Right cardiac atrium (tissue), 5 donors: Measurements from ENCODE around the gene RPS15A. TPM values are rescaled to one million over a fixed set of nuclear protein-coding genes. Genes with fewer than 3 reads are reported as not detected.
"Not testable (repeated sequence)": the region's sequence is repeated elsewhere in the genome, so short reads cannot be mapped to it uniquely, and the experiment has no call there.

Source experiments
- ATAC-seq, 2 donors: fragments of 200-7000 bp; cut with Tn5 transposase; one replicate each; pipeline versions ENCODE4 v1.8.0 to v1.9.1; 2020; ENCODE audit warnings: moderate library complexity in 2 of 2, mild to moderate bottlenecking in 1 of 2
- DNase-seq, 3 donors: peaks; one replicate each; pipeline ENCODE4 v3.0.0-alpha.2; 2020
- H3K27ac ChIP-seq: one replicate; pipeline ENCODE4 v1.5.1; 2013; ENCODE audit warnings: mild to moderate bottlenecking, low read length, control low read depth, moderate library complexity
- H3K27me3 ChIP-seq: one replicate; pipeline ENCODE4 v1.6.1; 2013; ENCODE audit not compliant: control insufficient read depth, insufficient read depth
- H3K4me1 ChIP-seq: one replicate; pipeline ENCODE4 v1.6.1; 2013; ENCODE audit warnings: low read length; ENCODE audit not compliant: control insufficient read depth, insufficient read depth
- H3K4me3 ChIP-seq: one replicate; pipeline ENCODE4 v1.5.1; 2013; ENCODE audit warnings: low read length, control low read depth
- H3K9me3 ChIP-seq: one replicate; pipeline ENCODE4 v1.6.1; 2013; ENCODE audit warnings: low read length; ENCODE audit not compliant: control insufficient read depth
- WGBS: extraction: QIAGEN DNeasy Blood & Tissue Kit; methylation state at CpG from one replicate; pipeline ENCODE4 v1.1.7; 2013; 5-methylcytosine and 5-hydroxymethylcytosine counted together
- intact Hi-C, 4 donors: fragments of 100-400 bp; cut with DNase I; formaldehyde crosslinking; loops; one replicate each; pipeline versions ENCODE4 v1.11.0 to v1.14.0; 2022 to 2023
- polyA plus RNA-seq: library from polyadenylated mRNA; stranded (reverse); fragments of 200-250 nt; gene quantifications from one replicate; pipeline ENCODE4 v1.2.3, GENCODE V29; 2013
- total RNA-seq, 4 donors: library from RNA; stranded (reverse); fragmentation: NEBNext Ultra II Directional; extraction: Animal tissue kit (Norgen Biotek cat#: 25700); gene quantifications; one replicate each; pipeline ENCODE4 v1.2.1, GENCODE V29; 2021
- donor health status: healthy with polysubstance abuse.
- donor health status: DM: no; HTN: yes; CAD: no.
- donor health status: DM: no; HTN: no; CAD: no.
- donor health status: DM: no; HTN: yes; CAD: no; lungs with severe emphysema.
- donor health status: DM: yes; HTN: yes; CAD: no.

The RPS15A gene
- total and polyA plus RNA-seq, 5 donors: 733 to 2,243 (median 857) TPM

DNA sequence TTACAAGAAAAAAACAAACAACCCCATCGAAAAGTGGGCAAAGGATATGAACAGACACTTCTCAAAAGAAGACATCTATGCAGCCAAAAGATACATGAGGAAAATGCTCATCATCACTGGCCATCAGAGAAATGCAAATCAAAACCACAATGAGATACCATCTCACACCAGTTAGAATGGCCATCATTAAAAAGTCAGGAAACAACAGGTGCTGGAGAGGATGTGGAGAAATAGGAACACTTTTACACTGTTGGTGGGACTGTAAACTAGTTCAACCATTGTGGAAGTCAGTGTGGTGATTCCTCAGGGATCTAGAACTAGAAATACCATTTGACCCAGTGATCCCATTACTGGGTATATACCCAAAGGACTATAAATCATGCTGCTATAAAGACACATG lies 12.5 kb downstream of the RPS15A start:
- H3K27me3 ChIP-seq, H3K9me3 ChIP-seq, DNase-seq, H3K4me3 ChIP-seq, H3K4me1 ChIP-seq, intact Hi-C loops, ATAC-seq, H3K27ac ChIP-seq: not testable (repeated sequence)
- 83% methylated on average over 1 of the region's 1 CpG for WGBS

DNA sequence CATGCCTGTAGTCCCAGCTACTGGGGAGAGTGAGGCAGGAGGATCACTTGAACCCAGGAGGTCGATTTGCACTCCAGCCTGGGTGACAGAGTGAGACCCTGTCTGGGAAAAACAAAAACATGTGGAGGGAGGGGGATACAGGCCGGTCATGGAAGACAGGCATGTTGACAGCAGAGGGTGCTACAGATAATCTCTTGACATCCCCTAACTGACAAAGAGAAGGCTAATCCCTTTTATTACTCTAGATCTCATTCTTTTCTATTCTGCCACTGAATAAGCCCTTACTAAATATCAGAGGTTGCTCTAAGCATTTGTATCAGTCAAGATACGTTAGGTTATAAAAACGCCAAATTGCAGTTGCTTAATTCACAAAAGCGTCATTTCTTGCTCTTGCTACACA lies 13.8 kb downstream of the RPS15A start:
- H3K4me3 ChIP-seq, ATAC-seq, DNase-seq, H3K9me3 ChIP-seq, H3K4me1 ChIP-seq, intact Hi-C loops, H3K27ac ChIP-seq, H3K27me3 ChIP-seq: not testable (repeated sequence)
- WGBS: 77% methylated on average over 5 of the region's 5 CpGs

DNA sequence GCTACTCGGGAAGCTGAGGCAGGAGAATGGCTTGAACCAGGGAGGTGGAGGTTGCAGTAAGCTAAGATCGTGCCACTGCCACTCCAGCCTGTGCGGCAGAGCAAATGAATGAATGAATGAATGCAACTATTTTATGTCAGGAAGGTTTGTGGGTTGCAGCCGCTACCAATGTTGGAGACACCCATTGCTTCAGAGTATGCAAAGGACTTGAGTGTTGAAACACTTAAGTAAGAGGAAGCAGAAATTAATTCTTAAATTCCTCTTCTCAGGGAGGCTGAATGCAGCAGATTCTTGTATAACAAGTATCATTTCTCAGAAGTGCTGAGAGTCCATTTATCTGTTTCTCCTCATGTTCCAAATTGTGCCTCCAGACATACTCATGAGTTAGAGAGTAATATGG lies 15.5 kb downstream of the RPS15A start:
- H3K27me3 ChIP-seq, DNase-seq, H3K9me3 ChIP-seq, ATAC-seq, H3K4me1 ChIP-seq, intact Hi-C loops, H3K27ac ChIP-seq, H3K4me3 ChIP-seq: not testable (repeated sequence)
- WGBS: 94% methylated on average over 4 of the region's 4 CpGs

DNA sequence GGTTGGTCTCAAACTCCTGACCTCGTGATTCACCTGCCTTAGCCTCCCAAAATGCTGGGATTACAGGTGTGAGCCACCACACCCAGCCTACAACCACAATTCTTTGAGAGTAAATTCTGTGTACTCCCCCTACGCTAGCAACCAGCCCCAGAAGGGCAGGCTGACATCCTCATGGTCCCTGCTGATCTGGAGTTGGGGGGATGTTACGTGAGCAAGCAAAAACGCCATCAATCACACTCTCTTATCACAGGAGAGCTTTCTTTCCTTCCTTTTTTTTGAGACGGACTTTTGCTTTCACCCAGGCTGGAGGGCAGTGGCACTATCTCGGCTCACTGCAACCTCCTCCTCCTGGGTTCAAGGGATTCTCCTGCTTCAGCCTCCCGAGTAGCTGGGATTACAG lies 18.0 kb downstream of the RPS15A start:
- H3K4me3 ChIP-seq, DNase-seq, H3K27me3 ChIP-seq, H3K27ac ChIP-seq, H3K9me3 ChIP-seq, H3K4me1 ChIP-seq, intact Hi-C loops, ATAC-seq: not testable (repeated sequence)
- 57% methylated on average over 7 of the region's 7 CpGs for WGBS

DNA sequence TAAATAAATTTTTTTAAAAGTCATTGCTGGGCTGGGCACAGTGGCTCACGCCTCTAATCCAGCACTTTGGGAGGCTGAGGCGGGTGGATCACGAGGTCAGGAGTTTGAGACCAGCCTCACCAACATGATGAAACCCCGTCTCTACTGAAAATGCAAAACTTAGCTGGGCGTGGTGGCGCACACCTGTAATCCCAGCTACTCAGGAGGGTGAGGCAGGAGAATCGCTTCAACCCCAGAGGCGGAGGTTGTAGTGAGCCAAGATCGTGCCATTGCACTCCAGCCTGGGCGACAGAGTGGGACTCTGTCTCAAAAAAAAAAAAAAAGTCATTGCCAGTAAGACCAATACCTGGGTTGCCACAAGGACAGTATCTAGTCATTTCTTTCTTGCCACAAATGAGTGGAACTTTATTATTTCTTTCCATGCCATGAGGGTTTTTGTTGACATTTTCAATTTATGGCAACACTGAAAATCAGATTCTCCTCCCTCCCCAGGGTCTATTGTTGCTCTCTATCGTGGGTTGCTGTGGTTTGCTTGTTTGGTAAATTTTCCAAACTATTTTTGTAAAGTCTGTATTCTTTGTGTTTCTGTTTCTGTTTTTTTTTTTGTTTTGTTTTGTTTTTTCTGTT lies 19.7 kb downstream of the RPS15A start:
- intact Hi-C loops, H3K27me3 ChIP-seq, H3K4me3 ChIP-seq, H3K9me3 ChIP-seq, H3K4me1 ChIP-seq, H3K27ac ChIP-seq, DNase-seq, ATAC-seq: not testable (repeated sequence)
- WGBS: 93% methylated on average over 11 of the region's 11 CpGs

DNA sequence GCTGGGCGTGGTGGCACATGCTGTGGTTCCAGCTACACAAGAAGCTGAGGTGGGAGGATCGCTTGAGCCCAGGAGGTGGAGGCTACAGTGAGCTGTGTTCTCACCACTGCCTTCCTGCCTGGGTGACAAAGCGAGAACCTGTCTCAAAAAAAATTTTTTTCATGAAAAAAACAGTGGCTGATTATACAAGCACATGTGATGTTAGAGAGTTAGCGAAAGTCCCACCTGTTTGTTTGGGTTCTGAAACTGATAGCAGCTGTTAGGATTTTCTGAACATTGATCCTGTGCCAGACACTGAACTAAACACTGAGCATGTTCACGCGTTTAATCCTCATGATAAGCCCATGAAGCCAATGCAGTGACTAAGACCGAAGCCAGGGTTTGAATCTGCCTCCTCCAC lies 22.9 kb downstream of the RPS15A start:
- H3K4me1 ChIP-seq, ATAC-seq, DNase-seq, H3K4me3 ChIP-seq, H3K27ac ChIP-seq, H3K9me3 ChIP-seq, intact Hi-C loops, H3K27me3 ChIP-seq: not testable (repeated sequence)
- 83% methylated on average over 6 of the region's 7 CpGs for WGBS

DNA sequence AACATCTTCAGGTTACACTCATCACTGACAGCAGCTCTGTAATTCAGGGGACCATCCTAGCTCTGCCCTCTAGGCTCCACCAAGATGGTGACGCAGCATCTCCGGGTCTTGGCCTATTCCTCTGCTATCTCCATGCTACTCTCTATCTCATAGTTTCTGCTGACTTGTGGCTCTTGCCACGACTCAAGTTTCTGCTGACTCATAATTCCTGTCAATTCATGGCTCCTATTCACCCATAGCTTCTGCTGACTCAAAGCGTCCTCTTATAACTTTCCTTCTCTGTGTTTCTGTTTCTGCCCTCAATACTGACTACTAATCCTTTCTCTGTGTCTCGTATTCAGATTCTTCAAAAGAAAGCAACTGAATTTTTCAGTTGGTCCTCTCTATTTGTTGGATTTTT lies 27.4 kb downstream of the RPS15A start:
- H3K9me3 ChIP-seq, H3K27ac ChIP-seq, DNase-seq, H3K4me3 ChIP-seq, ATAC-seq, intact Hi-C loops, H3K4me1 ChIP-seq, H3K27me3 ChIP-seq: not testable (repeated sequence)
- WGBS: 43% methylated on average over 3 of the region's 5 CpGs

DNA sequence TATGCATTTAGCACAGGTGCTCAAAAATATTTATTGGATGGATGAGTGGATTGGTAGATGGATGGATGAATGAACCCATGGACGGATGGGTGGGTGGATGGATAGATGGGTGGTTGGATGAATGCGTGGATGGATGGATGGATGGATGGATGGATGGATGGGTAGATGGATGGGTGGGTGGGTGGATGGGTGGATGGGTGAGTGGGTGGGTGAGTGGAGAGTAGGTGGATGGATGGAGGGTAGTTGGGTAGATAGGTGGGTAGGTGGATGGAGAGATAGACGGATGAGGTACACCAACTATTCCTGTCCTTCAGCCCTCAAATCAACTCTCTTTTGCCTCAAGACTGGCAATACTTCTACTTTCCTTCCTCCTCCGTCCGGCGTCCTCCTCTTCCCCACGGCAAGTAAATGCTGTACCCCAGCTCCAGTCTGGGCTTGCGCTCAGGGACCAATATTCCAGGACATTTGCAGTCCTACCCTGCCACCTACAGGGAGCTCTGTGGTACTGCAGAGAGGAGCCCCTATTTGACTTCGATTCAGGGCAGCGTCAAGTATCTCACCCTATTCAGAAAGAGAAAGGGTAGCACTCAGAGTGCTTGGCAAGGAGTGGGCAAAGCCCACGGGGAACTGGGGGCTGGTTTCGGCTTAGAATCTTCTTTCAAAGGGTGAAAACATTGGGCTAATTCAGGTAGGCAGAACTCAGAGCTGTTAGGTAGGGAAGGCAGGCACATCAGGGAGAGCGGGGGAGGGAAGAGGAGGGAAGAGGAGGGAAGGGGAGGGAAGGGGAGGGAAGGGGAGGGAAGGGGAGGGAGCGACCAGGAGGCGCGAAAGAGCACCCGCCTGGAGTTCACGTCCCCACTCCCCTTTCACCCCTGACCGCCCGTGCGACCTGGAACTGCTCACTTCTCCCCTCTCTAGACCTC lies 30.3 kb downstream of the RPS15A start:
- H3K4me3 ChIP-seq, H3K27me3 ChIP-seq, H3K27ac ChIP-seq, intact Hi-C loops, H3K4me1 ChIP-seq, H3K9me3 ChIP-seq: not testable (repeated sequence)
- DNase-seq (peak in 1 of 3 donors; percentile 75), ATAC-seq (peak; percentile 89 to 90)
- 24% methylated on average over 19 of the region's 21 CpGs for WGBS

DNA sequence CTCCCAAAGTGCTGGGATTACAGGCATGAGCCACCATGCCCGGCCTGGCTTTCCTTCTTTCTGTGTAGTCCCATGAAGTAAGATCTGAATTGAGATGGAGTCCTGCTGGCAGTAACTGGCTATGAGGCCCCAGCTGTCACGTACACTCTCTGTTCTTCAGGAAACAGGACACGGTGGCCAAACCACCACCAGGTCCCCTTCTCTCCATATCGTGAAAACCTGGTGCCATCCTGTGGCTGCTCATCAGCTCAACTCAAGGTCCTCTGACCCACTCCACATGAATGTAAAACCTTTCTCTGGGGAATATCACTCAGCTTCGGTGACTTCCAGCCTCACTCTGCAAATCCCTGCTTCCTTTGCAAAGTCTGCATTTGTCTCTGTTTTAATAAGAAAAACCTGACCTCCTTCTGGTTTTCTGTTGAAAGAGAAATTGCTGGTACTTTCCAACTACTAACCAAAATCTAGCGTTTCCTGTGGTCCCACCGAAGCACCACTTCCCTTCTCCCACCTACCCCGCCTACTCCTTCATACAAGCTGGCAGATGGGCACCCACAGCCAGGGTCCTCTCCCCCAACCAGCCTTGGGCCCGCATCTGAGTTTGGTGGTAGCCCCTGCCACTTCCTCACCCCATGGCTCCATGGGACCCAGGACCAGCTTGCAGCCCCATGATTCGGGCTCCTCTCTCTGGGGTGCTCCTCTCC lies 32.0 kb downstream of the RPS15A start:
- H3K27ac ChIP-seq, H3K27me3 ChIP-seq, DNase-seq, H3K9me3 ChIP-seq, H3K4me1 ChIP-seq, H3K4me3 ChIP-seq, intact Hi-C loops, ATAC-seq: not testable (repeated sequence)
- WGBS: 30% methylated on average over 3 of the region's 10 CpGs

DNA sequence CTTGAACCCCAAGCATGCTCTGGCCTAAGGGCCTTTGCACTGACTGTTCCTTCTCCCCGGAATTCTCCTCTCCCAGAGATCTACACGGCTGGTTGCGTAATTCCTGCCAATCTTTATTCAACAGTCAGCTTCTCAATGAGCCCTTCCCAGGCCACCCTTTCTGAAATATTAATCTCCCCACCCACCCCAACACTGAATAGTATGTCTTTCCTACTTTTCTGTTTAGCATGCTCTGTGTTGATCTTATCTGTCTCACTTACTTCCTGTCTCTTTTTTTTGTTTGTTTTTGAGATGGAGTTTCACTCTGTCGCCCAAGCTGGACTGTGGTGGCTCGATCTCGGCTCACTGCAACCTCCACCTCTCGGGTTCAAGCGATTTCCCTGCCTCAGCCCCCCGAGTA lies 33.5 kb downstream of the RPS15A start:
- DNase-seq, ATAC-seq, H3K27me3 ChIP-seq, H3K9me3 ChIP-seq, H3K27ac ChIP-seq, H3K4me3 ChIP-seq, intact Hi-C loops, H3K4me1 ChIP-seq: not testable (repeated sequence)
- 68% methylated on average over 9 of the region's 9 CpGs for WGBS

DNA sequence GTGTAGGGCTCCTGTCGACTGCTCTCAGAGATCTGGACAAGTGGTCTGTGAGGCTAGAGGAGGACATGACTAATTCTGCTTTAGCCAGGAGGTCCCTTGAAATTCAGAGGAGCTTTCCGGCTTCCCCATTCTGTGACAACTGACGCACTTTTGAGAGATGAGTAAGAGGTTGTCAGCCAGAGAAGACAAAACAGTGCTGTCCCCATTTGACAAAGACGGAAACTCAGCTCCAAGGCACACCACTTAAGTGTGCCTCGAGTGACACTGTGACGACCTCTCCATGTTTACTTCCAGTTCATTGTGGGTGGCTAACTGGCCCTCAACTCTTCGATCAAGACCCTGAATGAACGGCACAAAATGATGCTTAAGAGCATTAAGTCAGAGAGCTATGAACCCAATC lies 47.3 kb downstream of the RPS15A start:
- H3K4me1 ChIP-seq, H3K27me3 ChIP-seq, H3K4me3 ChIP-seq, intact Hi-C loops, DNase-seq, H3K27ac ChIP-seq, H3K9me3 ChIP-seq, ATAC-seq: not testable (repeated sequence)
- 60% methylated on average over 5 of the region's 8 CpGs for WGBS
